AG09319 (cell line): Measurements from ENCODE around the gene TAS2R40.

Experiments
- DNase-seq: peaks from one replicate; pipeline ENCODE4 v3.0.0-alpha.2; 2010; ENCODE audit warnings: low read depth; ENCODE audit errors: extremely low read depth
- TF ChIP-seq, protein P1 (sequence below): IDR thresholded peaks from 2 replicates; pipeline ENCODE4 v1.5.1; 2011; ENCODE audit warnings: low read depth, mild to moderate bottlenecking, inconsistent platforms, low read length, moderate library complexity

The TAS2R40 gene

GRCh38 chr7:143243111-143243510 is 21.3 kb downstream of the TAS2R40 start:
- TF ChIP-seq, protein P1, sequence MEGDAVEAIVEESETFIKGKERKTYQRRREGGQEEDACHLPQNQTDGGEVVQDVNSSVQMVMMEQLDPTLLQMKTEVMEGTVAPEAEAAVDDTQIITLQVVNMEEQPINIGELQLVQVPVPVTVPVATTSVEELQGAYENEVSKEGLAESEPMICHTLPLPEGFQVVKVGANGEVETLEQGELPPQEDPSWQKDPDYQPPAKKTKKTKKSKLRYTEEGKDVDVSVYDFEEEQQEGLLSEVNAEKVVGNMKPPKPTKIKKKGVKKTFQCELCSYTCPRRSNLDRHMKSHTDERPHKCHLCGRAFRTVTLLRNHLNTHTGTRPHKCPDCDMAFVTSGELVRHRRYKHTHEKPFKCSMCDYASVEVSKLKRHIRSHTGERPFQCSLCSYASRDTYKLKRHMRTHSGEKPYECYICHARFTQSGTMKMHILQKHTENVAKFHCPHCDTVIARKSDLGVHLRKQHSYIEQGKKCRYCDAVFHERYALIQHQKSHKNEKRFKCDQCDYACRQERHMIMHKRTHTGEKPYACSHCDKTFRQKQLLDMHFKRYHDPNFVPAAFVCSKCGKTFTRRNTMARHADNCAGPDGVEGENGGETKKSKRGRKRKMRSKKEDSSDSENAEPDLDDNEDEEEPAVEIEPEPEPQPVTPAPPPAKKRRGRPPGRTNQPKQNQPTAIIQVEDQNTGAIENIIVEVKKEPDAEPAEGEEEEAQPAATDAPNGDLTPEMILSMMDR, result no peak

GRCh38 chr7:143243614-143244013 is 21.8 kb downstream of the TAS2R40 start:
- DNase-seq, result no peak
- TF ChIP-seq, protein P1, result no peak

More at GRCh38 chr7:143243111-143243510, 21.3 kb downstream of the TAS2R40 start:
- no peak for DNase-seq

DNA sequence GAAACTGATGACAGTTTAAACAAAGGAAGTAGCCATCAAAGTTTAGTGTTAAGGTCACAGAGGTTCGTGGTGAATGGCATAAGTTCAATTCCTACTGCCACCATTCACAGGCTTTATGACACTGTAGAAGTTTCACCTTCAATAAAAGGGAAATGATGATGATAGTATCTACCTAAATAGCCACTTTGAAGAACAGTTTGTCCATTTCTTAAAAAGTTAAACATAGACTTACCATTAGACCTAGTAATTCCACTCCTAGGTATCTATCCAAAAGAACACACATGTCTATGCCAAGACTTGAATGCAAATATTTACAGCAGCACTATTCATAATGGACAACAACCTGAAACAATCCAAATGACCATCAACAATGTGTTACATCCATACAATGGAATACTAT is 22.5 kb downstream of the TAS2R40 start:
- DNase-seq, result no peak
- TF ChIP-seq, protein P1, result no peak

- DNase-seq, result no peak
- TF ChIP-seq, protein P1, result no peak
Measured at GRCh38 chr7:143245123-143245522, 23.3 kb downstream of the TAS2R40 start.

- TF ChIP-seq, protein P1, result no peak
- no peak for DNase-seq
Measured at GRCh38 chr7:143247372-143247771, 25.5 kb downstream of the TAS2R40 start.

GRCh38 chr7:143248761-143249354 is 27.0 kb downstream of the TAS2R40 start:
- TF ChIP-seq, protein P1, result no peak
- DNase-seq, result no peak

- TF ChIP-seq, protein P1, result no peak
- no peak for DNase-seq
Measured at GRCh38 chr7:143250199-143250598, 28.4 kb downstream of the TAS2R40 start.
